Neuron (in vitro differentiated cells): Measurements from ENCODE around the gene KCNG1.

Experiments
- H2AFZ ChIP-seq: one replicate; pipeline ENCODE4 v1.6.1; 2013; ENCODE audit warnings: low read depth, mild to moderate bottlenecking, inconsistent platforms, low read length, moderate library complexity
- H3K27me3 ChIP-seq: one replicate; pipeline ENCODE4 v1.6.1; 2013; ENCODE audit warnings: low read length; ENCODE audit not compliant: insufficient read depth
- H3K36me3 ChIP-seq: one replicate; pipeline ENCODE4 v1.6.1; 2013; ENCODE audit warnings: low read length; ENCODE audit not compliant: insufficient read depth
- H3K4me1 ChIP-seq: one replicate; pipeline ENCODE4 v1.6.1; 2013; ENCODE audit warnings: low read length; ENCODE audit not compliant: insufficient read depth
- H3K4me3 ChIP-seq: 2 replicates; pipeline ENCODE4 v1.5.1; 2013; ENCODE audit warnings: mild to moderate bottlenecking, low read length, moderate library complexity
- H3K9me3 ChIP-seq: one replicate; pipeline ENCODE4 v1.6.1; 2013; ENCODE audit warnings: low read length

The KCNG1 gene, protein sequence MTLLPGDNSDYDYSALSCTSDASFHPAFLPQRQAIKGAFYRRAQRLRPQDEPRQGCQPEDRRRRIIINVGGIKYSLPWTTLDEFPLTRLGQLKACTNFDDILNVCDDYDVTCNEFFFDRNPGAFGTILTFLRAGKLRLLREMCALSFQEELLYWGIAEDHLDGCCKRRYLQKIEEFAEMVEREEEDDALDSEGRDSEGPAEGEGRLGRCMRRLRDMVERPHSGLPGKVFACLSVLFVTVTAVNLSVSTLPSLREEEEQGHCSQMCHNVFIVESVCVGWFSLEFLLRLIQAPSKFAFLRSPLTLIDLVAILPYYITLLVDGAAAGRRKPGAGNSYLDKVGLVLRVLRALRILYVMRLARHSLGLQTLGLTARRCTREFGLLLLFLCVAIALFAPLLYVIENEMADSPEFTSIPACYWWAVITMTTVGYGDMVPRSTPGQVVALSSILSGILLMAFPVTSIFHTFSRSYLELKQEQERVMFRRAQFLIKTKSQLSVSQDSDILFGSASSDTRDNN

DNA sequence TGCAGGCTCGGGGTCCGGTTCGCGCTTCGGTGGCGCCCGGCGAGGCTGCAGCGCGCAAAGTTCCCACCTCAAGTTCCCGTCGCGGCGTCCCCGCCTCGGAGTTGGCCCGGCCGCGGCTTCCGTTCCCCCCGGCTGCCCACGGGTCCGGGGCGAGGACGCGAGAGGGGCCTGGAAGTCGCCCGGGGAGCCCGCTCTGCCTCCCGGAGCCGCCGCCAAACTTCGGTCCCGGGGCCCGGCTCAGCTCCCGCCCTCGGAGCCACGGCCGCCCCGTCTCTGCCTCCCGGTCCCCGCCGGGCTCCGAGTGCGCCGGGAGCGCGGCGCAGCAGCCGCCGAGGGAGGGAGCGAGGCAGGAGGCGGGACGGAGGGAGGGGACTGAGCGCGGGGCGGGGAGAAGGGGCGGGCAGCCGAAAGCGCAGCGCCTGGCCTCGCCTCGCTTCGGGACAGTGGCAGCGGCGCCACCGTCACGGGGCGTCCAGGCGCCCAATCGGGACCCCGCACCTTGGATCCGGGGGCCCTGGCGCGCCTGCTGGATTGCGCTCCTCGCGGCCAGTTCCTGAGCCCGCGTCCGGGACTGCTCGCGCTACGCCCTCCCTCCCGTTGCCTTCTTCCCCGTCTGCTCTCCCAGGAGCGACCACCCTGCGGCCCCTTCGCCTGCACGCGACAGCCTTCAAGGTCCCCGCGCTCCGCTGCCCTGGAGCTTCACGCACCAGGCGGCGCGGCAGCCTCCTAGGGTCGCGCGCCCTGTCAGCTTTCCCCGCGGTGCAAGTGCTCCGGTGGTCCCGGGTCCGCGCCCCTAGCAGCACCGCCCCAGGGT lies at the start of gene KCNG1:
KCNG1 (minus strand) TSS at position 305 of the 814 bp plus-strand sequence. CDS start 12,769 bp downstream, outside the sequence.
- H3K36me3 ChIP-seq: no peaks in the 10 kb centered on the region
- peak within 1 kb of the TSS; percentile 87 for H2AFZ ChIP-seq
- H3K27me3 ChIP-seq: peaks cover 34% of the 10 kb centered on the region
- peak within 1 kb of the TSS; percentile 51 for H3K4me3 ChIP-seq
- H3K9me3 ChIP-seq: no peaks in the 10 kb centered on the region
- peaks cover 6% of the 10 kb centered on the region for H3K4me1 ChIP-seq

DNA sequence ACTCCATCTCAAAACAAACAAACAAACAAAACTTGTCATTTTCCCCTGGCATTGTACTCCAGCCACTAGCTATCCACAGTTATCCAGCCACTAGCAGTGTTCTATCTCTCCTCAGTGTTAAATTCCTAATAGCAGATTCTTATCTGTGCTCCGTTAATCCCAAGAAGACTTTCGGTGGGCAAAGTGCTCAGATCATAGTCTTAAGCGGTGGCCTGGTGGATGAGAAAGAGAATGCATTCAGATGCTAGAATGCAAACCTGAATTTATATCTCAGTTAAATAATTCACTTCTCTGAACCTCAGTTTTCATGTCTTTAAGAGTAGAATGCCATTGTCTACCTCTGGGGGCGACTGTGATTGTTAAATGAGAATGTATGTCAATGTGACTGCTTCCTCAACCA lies 47.7 kb upstream of the KCNG1 start:
- Histone ChIP-seq H3K4me3 (no peak overlapping the region), H3K36me3 (no peaks in the 10 kb centered on the region), H3K9me3 (no peaks in the 10 kb centered on the region), H3K27me3 (no peaks in the 10 kb centered on the region), H3K4me1 (peaks cover 15% of the 10 kb centered on the region), H2AFZ (no peak overlapping the region)

DNA sequence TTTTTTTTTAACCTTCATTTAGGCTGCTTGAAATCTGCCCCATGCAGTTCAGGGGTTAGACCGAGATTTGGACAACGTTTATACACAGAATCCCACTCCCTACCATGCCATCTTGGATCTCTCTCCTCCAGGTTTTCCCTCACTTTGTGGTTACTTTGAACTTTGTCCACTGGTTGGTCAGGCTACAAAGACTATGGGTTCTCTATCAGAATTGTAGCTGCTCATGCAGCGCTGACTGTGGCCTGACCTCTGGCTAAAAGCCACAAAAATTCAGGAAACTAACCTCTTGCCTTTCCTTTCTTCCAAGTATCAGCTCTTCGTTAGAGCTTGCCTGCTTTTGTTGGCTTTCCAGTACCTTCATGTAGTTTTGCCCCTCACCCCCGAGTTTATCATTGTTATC lies 44.9 kb upstream of the KCNG1 start:
- no peaks in the 10 kb centered on the region for H3K27me3 ChIP-seq
- no peaks in the 10 kb centered on the region for H3K36me3 ChIP-seq
- no peaks in the 10 kb centered on the region for H3K9me3 ChIP-seq
- H3K4me1 ChIP-seq: peaks cover 3% of the 10 kb centered on the region
- no peak overlapping the region for H3K4me3 ChIP-seq
- H2AFZ ChIP-seq: peak overlapping the region; percentile 17

DNA sequence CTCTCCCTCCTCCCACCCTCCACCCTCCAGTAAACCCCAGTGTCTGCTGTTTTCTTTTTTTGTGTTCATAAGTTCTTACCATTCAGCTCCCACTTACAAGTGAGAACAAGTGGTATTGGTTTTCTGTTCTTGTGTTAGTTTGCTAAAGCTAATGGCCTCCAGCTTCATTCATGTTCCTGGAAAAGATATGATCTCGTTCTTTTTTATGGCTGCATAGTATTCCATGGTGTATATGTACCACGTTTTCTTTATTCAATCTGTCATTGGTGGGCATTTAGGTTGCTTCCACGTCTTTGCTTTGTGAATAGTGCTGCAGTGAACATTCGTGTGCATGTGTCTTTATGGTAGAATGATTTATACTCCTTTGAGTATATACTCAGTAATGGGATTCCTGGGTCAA lies 42.7 kb upstream of the KCNG1 start:
- H3K9me3 ChIP-seq: no peaks in the 10 kb centered on the region
- H3K36me3 ChIP-seq: no peaks in the 10 kb centered on the region
- H2AFZ ChIP-seq: no peak overlapping the region
- peaks cover 3% of the 10 kb centered on the region for H3K4me1 ChIP-seq
- H3K27me3 ChIP-seq: no peaks in the 10 kb centered on the region
- no peak overlapping the region for H3K4me3 ChIP-seq

DNA sequence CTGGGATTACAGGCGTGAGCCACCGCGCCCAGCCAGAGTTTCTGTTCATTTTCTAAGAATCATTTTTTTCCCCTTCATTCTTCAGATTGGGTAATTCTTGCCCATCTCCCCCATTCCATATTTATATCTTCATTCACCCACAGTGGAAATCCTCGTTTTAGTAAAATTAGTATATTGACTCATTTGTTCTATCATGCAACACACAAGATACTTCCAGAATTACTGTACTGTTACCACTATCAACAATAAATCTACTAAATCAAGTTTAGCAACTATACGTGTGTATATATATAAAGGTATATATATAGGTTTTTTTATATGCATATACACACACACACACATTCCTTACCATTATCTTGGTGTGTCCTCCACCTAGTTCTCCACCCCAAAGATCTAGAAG lies 41.2 kb upstream of the KCNG1 start:
- Histone ChIP-seq H3K36me3 (no peaks in the 10 kb centered on the region), H3K4me3 (no peak overlapping the region), H3K4me1 (peaks cover 8% of the 10 kb centered on the region), H3K27me3 (no peaks in the 10 kb centered on the region), H3K9me3 (no peaks in the 10 kb centered on the region), H2AFZ (no peak overlapping the region)

DNA sequence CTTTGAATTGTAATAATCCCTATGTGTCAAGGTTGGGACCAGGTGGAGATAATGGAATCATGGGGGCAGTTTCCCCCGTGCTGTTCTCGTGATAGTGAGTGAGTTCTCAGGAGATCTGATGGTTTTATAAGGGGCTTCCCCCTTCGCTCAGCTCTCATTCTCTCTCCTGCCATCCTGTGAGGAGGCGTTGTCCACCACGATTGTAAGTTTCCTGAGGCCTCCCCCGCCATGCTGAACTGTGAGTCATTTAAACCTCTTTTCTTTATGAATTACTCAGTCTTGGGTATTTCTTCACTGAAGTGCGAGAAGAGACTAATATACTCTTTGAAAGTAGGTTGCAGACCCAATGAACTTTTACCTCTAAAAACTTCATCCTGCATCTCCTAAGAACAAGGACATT lies 39.2 kb upstream of the KCNG1 start:
- H3K27me3 ChIP-seq: no peaks in the 10 kb centered on the region
- H3K36me3 ChIP-seq: no peaks in the 10 kb centered on the region
- no peak overlapping the region for H2AFZ ChIP-seq

DNA sequence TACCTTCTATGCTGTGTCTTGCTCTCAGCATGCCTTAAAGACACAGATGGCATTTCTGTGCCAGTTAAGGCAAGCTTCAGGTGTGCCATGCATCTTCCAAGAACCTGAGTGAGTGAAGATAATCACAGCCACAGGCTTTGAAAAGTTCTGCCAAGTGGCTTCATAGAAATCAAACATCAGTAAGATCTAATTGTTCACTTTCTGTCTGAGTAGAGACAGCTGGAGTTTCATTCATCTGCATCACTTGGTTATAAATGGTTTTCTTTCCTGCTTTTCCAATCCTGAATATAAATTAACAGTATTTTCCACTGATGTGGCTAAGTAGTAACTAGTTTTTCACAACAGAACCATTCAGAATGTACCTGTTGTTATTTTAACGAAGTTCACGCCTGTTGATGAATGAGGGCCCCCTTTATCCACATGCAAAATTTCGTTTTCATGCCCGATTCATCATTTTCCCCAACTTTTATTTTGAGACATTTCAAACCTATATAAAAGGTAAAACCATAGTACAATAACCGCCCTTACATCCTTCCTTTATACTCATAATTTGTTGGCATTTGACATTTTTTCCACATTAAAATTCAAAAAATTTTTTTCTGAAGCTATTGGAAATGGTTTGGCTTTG lies 38.6 kb upstream of the KCNG1 start:
- no peaks in the 10 kb centered on the region for H3K9me3 ChIP-seq
- H3K27me3 ChIP-seq: no peaks in the 10 kb centered on the region
- no peaks in the 10 kb centered on the region for H3K36me3 ChIP-seq
- H3K4me1 ChIP-seq: peaks cover 17% of the 10 kb centered on the region
- no peak overlapping the region for H2AFZ ChIP-seq
- no peak overlapping the region for H3K4me3 ChIP-seq

More for the DNA sequence above, 39.2 kb upstream of the KCNG1 start:
- Histone ChIP-seq H3K4me3 (no peak overlapping the region), H3K4me1 (peaks cover 17% of the 10 kb centered on the region), H3K9me3 (no peaks in the 10 kb centered on the region)

DNA sequence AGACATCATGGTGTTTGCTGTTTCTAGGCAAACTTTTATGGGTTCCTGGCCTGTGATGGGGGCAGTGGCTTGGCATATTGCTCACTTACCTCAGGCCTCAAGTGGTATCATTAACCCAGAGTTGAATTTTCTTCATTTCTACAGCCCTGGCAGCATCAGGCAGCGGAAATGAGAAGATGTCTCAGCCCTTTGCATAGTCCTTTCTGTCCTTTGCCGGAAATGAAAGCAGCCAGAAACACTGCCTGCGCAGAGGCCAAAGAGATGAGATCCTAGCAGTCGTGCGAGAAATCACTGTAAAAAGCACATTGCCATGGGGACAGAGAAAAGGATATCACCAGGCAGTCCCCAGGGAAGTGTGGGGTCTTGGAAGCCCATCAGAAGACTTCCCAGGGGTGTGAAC lies 37.4 kb upstream of the KCNG1 start:
- Histone ChIP-seq H3K27me3 (no peaks in the 10 kb centered on the region), H3K4me3 (no peak overlapping the region), H3K4me1 (peaks cover 17% of the 10 kb centered on the region), H3K9me3 (no peaks in the 10 kb centered on the region), H2AFZ (no peak overlapping the region), H3K36me3 (no peaks in the 10 kb centered on the region)

DNA sequence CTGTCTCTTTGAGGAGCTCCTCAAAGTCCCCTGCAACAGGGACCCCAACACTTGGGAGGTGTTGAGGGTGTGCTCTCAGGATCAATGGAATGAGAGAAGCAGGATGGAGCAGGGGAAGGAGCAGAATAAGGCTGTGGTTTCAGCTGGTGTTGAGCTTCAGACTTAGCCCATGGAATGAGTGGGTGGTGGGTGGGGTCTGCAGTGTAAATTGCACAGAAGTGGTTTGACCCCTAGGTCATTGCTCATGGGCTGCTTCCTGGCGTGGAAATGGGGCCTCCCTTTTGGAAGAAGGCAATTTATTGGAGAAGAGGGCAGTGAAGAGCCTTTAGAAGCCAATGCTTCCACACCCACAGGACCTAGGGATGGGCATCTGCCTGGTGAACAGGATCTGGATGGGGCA lies 37.0 kb upstream of the KCNG1 start:
- Histone ChIP-seq H3K27me3 (no peaks in the 10 kb centered on the region), H3K4me1 (peaks cover 17% of the 10 kb centered on the region), H2AFZ (no peak overlapping the region), H3K36me3 (no peaks in the 10 kb centered on the region), H3K4me3 (no peak overlapping the region), H3K9me3 (no peaks in the 10 kb centered on the region)

DNA sequence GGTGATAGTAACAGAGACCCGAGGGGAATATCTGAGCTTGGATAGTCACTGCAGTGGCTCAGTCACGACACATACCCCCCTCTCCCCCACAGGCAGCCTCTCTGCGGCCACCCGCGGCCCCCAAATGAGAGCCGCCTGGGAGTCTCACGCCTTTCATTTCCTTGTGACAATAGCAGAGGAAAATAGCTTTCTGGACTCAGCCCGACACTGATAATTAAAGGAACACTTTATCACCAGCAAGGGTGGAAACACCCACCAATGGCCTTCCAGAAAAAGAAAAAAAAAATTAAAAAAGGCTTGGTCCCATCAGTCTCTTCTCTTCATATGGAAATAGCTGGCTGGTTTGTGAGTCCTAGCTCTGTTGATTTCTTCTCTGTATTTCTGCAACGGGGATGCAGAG lies 35.1 kb upstream of the KCNG1 start:
- H3K4me3 ChIP-seq: no peak overlapping the region
- peaks cover 17% of the 10 kb centered on the region for H3K4me1 ChIP-seq
- no peaks in the 10 kb centered on the region for H3K27me3 ChIP-seq

DNA sequence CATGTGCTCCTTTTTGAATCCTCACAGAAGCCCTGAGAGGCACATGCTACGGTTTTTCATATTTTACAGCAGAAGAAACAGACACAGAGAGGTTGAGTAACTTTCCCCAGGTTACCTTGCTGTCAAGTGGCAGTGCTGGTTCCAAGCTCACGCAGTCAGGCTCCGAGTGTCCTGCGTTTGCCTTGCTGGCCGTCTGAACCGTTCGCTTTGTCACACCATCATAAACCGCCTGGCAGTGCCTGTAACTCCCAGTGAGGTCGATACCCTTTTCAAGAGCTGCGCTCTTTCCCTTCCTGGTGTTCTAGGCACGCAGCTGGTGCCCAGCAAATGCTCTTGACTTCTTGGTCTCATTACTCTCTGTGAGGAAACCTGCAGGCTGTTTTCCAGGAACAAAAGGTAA lies 31.3 kb upstream of the KCNG1 start:
- Histone ChIP-seq H3K36me3 (no peaks in the 10 kb centered on the region), H3K27me3 (peaks cover 10% of the 10 kb centered on the region), H3K4me1 (peaks cover 11% of the 10 kb centered on the region), H3K4me3 (no peak overlapping the region), H2AFZ (no peak overlapping the region), H3K9me3 (no peaks in the 10 kb centered on the region)

More for the DNA sequence above, 35.1 kb upstream of the KCNG1 start:
- Histone ChIP-seq H2AFZ (peak overlapping the region; percentile 3), H3K36me3 (no peaks in the 10 kb centered on the region), H3K9me3 (no peaks in the 10 kb centered on the region)

DNA sequence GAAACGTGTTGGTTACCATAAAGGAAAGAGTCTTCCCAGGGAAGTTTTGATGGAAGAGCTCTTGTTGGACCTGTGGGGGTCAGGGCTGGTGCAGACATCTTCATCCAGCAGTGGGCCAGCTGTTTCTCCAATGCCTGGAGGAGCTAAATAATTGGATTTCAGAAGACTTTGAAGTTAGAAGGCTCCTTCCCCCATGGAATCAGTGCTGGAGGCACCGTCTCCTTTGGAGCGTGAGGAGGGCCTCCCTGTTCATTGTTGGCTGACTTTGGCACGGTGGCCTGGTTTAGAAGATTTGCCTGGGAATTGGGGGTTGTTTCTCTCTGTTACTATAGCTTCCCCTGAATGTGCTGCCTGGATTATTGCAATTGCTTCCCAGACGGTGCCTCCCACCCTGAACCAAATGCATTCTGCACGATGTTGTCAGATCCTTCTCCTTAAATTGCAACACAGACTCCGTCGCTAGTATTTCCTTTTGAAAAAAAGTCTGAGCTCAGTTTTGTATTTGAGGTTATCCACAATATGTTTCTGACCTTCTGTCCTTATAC lies 27.7 kb upstream of the KCNG1 start:
- Histone ChIP-seq H3K36me3 (no peaks in the 10 kb centered on the region), H2AFZ (no peak overlapping the region), H3K4me3 (no peak overlapping the region), H3K4me1 (no peaks in the 10 kb centered on the region), H3K27me3 (peaks cover 10% of the 10 kb centered on the region), H3K9me3 (no peaks in the 10 kb centered on the region)
